GM18520 (cell line): ENCODE data around the gene STAC2.
"Not testable (repeated sequence)": the region's sequence is repeated elsewhere in the genome, so short reads cannot be mapped to it uniquely, and the experiment has no call there.

ENCODE experiments used
- ATAC-seq: cut with Tn5 transposase; IDR thresholded peaks from one replicate; pipeline ENCODE4 v1.9.1; 2021; ENCODE audit not compliant: unreplicated experiment

The STAC2 gene

GRCh38 chr17:39187152-39187830 lies 38.5 kb downstream of the STAC2 start:
- ATAC-seq = no peak

DNA sequence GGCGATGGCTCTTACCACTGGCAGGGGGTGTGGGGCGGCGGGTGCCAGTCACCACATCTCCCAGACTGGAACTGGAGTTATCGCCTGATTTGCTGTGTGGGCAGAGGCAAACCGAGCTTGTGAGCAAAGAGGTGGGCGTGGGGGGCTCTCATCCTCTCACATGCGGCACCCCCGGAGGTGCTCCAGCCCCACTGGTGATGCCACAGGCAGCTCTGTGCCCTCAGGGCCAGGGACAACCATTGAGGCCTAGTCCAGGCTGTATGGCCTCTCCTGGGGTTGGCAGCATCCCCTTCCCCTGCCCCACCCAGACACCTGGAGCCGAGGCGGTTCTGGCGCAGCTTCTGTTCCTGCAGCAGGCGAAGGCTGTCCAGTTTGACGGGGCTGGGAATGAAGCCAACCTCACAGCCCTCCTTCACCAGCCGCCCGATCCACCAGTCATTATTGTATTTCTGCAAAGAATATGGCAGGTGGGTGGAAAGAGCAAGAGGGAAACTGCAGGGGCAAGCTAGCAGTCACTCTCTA lies 39.2 kb downstream of the STAC2 start:
- ATAC-seq = no peak

DNA sequence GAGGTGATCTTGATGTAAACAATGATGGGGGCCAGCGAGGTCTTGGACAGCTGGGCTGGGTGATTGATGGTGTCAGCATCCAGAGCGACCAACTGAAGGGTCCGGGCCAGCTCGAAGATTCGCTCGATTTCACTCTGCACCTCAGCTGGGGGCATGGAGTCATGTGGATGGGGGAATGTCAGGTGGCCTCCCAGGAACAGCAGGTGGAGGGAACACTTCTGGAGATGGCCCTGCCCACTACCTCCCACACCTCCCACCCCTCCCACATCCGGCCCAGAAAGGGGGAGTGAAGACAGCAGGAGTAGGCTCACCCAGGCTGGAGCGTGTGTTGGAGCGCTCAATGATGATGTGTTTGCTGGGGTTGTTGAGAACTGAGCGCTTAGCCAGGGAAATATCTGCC lies 42.0 kb downstream of the STAC2 start:
- no peak for ATAC-seq

GRCh38 chr17:39183045-39183444 lies 42.7 kb downstream of the STAC2 start:
- ATAC-seq = no peak

GRCh38 chr17:39181303-39181702 lies 44.4 kb downstream of the STAC2 start:
- no peak for ATAC-seq

GRCh38 chr17:39178536-39178935 lies 47.2 kb downstream of the STAC2 start:
- ATAC-seq = no peak

DNA sequence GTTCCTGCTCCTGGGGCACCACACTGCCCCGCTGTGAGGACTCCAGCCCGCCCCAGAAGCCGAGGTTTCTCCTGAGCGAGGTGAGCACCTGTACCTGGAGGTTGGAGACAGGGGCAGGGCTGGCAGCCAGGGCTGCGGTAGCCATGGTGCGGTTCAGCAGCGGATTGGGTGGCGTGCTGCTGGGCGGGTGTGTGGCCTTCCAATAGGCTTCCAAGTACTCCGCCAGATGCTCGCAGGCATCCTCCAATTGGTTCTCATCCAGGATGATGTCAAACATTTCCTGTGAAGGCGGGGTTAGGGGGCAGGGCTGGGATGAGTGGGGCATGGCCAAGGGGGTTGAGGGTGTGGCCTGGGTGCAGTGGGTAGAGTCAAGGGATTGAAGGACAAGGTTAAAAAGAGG lies 48.5 kb downstream of the STAC2 start:
- no peak for ATAC-seq

GRCh38 chr17:39175695-39176093 lies 50.1 kb downstream of the STAC2 start:
- ATAC-seq = no peak

- ATAC-seq = no peak
Observed at GRCh38 chr17:39174920-39175694, 50.6 kb downstream of the STAC2 start.

GRCh38 chr17:39173526-39174274 lies 52.0 kb downstream of the STAC2 start:
- ATAC-seq = no peak

DNA sequence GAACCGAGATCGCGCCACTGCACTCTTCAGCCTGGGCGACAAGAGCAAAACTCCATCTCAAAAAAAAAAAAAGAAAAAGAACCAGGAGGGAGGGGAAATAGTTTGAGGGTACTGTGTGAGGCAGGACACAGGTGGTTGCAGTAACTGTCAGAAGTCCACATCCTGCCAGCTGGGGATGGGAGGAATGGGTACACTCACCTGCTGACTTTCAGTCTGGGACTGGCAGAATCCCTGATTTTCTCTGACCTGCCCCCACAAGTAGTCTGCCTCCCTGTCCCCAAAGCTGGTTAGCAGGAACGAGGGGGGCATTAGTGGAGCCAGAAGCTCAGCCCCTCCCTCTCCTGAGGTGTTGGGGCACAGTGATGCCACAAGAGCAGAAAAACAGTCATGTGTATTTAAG lies 52.7 kb downstream of the STAC2 start:
- ATAC-seq = no peak

GRCh38 chr17:39171933-39172332 lies 53.8 kb downstream of the STAC2 start:
- ATAC-seq = no peak

DNA sequence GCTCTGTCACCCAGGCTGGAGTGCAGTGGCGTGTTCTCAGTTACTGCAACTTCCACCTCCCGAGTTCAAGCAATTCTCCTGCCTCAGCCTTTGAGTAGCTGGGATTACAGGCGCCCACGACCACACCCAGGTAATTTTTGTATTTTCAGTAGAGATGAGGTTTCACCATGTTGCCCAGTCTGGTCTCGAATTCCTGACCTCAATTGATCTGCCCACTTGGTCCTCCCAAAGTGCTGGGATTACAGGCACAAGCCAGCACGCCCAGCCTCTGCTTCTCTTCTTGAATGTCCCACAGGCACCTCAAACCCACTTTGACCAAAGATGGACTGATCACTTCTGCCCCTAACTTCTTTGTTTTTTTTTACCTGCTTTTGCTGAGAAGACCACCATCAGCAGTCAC lies 55.2 kb downstream of the STAC2 start:
- no peak for ATAC-seq

GRCh38 chr17:39170109-39170508 lies 55.6 kb downstream of the STAC2 start:
- ATAC-seq = no peak

DNA sequence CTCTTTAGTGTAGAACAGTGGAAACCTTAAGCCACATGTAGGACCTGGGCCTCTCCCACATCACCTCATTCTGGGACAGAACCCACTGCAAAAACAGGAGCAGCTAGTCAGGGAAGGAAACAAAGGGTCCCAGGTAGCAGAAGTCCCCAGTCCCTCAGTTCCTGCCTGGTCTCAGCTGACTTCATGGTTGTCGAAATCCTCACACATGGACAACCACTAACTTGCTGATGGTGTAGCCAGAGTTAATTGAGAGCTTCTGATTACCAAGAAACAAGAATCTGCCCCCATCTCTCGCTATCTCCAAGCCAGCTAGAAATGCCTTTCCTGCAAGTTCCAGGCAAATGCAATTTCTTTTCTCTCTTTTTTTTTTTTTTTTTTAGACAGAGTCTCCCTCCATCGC lies 56.2 kb downstream of the STAC2 start:
- ATAC-seq = no peak

- ATAC-seq = no peak
Observed at GRCh38 chr17:39169101-39169500, 56.6 kb downstream of the STAC2 start.

DNA sequence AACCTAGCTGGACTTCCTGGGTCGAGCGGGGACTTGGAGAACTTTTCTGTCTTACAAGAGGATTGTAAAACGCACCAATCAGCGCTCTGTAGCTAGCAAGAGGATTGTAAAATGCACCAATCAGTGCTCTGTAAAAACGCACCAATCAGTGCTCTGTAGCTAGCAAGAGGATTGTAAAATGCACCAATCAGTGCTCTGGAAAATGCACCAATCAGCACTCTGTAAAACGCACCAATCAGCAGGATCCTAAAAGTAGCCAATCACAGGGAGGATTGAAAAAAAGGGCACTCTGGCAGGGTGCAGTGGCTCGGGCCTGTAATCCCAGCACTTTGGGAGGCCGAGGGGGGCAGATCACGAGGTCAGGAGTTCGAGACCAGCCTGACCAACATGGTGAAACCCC lies 57.2 kb downstream of the STAC2 start:
- not testable (repeated sequence) for ATAC-seq

- ATAC-seq = no peak
Observed at GRCh38 chr17:39167476-39167875, 58.3 kb downstream of the STAC2 start.

- ATAC-seq = no peak
Observed at GRCh38 chr17:39166437-39167335, 59.1 kb downstream of the STAC2 start.

- no peak for ATAC-seq
Observed at GRCh38 chr17:39165841-39166349, 59.9 kb downstream of the STAC2 start, which contains the start of gene ARL5C. Gene ARL5C (minus strand): TSS chr17:39166161. CDS start chr17:39165760, 401 bp downstream.
